Measurements from ENCODE around the gene PLXNA2. TPM values are rescaled to one million over a fixed set of nuclear protein-coding genes. Genes with fewer than 3 reads are reported as not detected.

Gene PLXNA2, protein sequence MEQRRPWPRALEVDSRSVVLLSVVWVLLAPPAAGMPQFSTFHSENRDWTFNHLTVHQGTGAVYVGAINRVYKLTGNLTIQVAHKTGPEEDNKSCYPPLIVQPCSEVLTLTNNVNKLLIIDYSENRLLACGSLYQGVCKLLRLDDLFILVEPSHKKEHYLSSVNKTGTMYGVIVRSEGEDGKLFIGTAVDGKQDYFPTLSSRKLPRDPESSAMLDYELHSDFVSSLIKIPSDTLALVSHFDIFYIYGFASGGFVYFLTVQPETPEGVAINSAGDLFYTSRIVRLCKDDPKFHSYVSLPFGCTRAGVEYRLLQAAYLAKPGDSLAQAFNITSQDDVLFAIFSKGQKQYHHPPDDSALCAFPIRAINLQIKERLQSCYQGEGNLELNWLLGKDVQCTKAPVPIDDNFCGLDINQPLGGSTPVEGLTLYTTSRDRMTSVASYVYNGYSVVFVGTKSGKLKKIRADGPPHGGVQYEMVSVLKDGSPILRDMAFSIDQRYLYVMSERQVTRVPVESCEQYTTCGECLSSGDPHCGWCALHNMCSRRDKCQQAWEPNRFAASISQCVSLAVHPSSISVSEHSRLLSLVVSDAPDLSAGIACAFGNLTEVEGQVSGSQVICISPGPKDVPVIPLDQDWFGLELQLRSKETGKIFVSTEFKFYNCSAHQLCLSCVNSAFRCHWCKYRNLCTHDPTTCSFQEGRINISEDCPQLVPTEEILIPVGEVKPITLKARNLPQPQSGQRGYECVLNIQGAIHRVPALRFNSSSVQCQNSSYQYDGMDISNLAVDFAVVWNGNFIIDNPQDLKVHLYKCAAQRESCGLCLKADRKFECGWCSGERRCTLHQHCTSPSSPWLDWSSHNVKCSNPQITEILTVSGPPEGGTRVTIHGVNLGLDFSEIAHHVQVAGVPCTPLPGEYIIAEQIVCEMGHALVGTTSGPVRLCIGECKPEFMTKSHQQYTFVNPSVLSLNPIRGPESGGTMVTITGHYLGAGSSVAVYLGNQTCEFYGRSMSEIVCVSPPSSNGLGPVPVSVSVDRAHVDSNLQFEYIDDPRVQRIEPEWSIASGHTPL (N-terminal part only)
- 10 to 100 TPM; 12.2 to 45.7 (median 21.8) TPM for total RNA-seq

DNA sequence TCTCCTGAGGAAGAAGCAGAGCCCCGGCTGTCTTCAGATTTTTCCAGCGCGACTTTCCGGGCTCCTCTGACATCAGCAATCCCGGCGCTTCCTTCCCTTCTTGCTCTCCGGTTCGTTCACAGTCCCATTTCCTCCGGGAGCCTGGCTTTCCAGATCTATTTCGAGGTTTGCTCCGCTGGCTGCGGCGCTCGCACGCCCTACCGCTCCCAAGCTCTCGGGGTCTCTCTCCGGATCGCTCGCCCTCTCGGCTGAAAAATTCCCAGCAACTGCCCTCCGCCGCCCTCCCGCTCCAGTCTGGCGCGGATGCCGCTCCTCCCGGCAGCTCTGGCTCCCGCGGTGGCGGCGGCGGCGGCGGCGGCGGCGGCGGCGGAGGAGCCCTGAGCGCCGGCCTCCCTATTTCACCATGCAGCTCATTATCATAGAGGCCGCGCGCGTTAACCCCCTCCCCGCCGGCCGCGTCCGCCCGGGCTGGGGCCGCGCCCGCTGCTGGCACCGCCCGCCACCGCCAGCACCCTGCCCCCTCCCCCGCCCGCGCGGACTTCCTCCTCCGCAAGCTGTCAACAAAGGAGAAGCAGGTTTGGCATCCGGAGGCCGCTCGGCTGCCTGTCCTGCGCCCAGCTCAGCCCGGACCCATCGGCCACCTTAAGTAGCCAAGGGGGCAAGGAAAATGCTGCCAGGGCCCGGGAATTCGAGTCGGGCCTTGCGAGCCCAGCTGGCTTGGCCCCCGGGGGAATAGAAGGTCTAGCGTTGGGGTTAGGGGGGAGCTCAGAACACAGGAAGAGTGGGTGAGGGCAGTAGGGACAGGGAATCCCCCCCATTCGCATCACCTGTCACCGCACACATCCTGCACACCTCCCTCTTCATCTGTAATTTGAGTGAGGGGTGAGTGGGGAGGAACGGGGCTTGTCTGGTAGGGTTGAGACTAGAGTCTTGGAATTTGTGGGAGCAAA is at the start of gene PLXNA2:
TSS of gene PLXNA2 (minus strand) at position 418 of the 950 bp plus-strand sequence. CDS start 26,462 bp downstream, outside the sequence.
- intact Hi-C loops (cut with DNase I), result loop anchor here (5.0 to 10.0 kb wide), 3 partner anchors 112 to 222 kb away; no protein-coding TSS in a partner anchor
- peak within 1 kb of the TSS; percentile 81 to 90 (median 84) for H3K27ac ChIP-seq
- WGBS, 2 donors, result 1 to 2% methylated on average over 43 to 49 of the region's 78 CpGs
- peak; percentile 84 to 85 for DNase-seq
- H3K4me1 ChIP-seq, result peaks cover 21 to 47% of the 10 kb centered on the region in 2 donors
- H3K9me3 ChIP-seq, result no peaks in the 10 kb centered on the region
- no peaks in the 10 kb centered on the region for H3K36me3 ChIP-seq
- TF ChIP-seq, protein P1, sequence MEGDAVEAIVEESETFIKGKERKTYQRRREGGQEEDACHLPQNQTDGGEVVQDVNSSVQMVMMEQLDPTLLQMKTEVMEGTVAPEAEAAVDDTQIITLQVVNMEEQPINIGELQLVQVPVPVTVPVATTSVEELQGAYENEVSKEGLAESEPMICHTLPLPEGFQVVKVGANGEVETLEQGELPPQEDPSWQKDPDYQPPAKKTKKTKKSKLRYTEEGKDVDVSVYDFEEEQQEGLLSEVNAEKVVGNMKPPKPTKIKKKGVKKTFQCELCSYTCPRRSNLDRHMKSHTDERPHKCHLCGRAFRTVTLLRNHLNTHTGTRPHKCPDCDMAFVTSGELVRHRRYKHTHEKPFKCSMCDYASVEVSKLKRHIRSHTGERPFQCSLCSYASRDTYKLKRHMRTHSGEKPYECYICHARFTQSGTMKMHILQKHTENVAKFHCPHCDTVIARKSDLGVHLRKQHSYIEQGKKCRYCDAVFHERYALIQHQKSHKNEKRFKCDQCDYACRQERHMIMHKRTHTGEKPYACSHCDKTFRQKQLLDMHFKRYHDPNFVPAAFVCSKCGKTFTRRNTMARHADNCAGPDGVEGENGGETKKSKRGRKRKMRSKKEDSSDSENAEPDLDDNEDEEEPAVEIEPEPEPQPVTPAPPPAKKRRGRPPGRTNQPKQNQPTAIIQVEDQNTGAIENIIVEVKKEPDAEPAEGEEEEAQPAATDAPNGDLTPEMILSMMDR (IDR thresholded peaks at IDR 0.05), result no peak
- peak; percentile 21 to 86 for TF ChIP-seq POLR2A (IDR thresholded peaks at IDR 0.05)
- H3K4me3 ChIP-seq (replicated peaks in 1 of 3), result peak within 1 kb of the TSS; percentile 54 to 90 (median 83)
- H3K27me3 ChIP-seq, result no peaks in the 10 kb centered on the region

DNA sequence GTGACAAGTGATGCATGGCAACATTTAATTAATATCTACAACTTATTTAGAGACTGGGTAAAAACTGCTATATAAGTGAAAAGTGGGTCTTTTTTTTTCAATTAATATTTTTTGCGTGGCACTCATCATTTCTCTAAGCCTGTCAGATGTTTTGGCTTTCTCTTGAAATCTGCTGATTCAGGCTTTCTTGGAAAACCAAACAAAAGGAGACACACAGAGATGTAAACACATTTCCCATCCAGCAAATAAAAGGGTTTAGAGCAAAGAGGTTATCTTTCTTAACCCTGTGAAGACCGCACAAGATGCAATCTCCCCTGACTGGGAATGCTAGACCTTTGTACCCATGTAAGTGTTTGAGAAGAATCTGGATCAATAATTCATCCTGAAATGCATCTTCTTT is 48.7 kb upstream of the PLXNA2 start:
- TF ChIP-seq, protein P1 (IDR thresholded peaks at IDR 0.05), result no peak
- TF ChIP-seq POLR2A (IDR thresholded peaks at IDR 0.05), result no peak
- Histone ChIP-seq H3K4me1 (no peaks in the 10 kb centered on the region), H3K9me3 (no peaks in the 10 kb centered on the region), H3K4me3 (replicated peaks in 1 of 3) (no peak overlapping the region), H3K27me3 (no peaks in the 10 kb centered on the region), H3K27ac (no peak overlapping the region), H3K36me3 (no peaks in the 10 kb centered on the region)
- intact Hi-C loops (cut with DNase I), result no loop called here
- 80 to 88% methylated on average over 2 of the region's 2 CpGs for WGBS, 2 donors
- DNase-seq, result no peak

DNA sequence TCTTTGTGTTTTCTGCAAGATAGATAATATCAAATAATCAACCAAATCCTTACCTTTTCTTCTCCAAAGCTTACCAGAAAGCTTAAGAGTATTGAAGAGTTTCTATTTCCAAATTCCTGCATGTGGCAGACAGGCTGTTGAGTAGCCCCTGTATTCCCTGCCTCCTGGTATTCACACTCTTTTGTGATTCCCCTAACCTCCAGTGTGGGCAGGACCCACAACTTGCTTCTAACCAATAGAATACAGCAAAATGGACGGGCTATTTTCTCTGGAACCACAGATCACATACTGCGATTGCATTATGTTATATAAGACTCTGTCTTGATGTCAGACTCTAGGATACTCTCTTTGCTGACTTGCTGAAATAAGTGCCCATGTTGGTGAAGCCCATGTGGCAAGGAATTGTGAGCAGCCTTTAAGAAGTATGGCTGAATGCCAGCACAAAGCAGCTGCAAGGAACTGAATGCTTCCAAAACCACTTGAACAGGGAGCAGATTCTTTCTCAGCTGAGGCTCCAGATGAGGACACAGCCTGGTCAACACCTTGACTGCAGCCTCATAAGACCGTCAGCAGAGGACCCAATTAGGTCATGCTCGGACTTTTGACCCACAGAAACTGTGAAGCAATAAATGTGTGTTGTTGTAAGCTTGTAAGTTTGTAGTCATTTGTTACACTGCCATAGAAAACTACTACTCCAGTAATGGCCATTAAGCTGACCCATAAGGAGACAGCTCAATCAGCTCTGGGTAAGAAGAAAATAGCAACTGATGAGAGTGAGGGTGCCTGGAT is 47.9 kb upstream of the PLXNA2 start:
- H3K9me3 ChIP-seq, result no peaks in the 10 kb centered on the region
- no peaks in the 10 kb centered on the region for H3K27me3 ChIP-seq
- WGBS, 2 donors, result 69 to 87% methylated on average over 4 of the region's 4 CpGs
- DNase-seq, result peak in 1 of 2 donors; percentile 6
- H3K4me1 ChIP-seq, result no peaks in the 10 kb centered on the region
- H3K27ac ChIP-seq, result no peak overlapping the region
- TF ChIP-seq, protein P1 (IDR thresholded peaks at IDR 0.05), result no peak
- TF ChIP-seq POLR2A (IDR thresholded peaks at IDR 0.05), result no peak
- no peaks in the 10 kb centered on the region for H3K36me3 ChIP-seq
- H3K4me3 ChIP-seq (replicated peaks in 1 of 3), result no peak overlapping the region
- intact Hi-C loops (cut with DNase I), result no loop called here

DNA sequence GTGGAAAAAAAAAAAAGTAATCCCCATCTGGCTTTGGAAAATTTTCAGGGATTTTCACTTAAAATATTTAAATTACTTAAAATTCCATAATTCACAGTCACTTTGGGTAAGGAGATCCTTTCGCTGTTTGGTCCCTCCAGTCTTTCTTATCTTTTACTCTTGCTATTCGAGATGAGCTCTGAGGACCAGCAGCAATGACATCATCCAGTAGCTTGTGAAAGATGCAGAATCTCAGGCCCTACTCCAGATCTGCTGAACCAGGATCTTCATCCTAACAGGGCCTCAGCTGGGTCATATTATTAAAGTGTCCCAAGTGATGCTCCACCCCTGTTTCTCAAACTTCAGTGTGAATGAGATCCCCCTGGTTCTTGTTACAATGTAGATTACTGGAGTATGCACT is 46.9 kb upstream of the PLXNA2 start:
- intact Hi-C loops (cut with DNase I), result no loop called here
- Histone ChIP-seq H3K27ac (no peak overlapping the region), H3K36me3 (no peaks in the 10 kb centered on the region), H3K9me3 (no peaks in the 10 kb centered on the region), H3K4me1 (no peaks in the 10 kb centered on the region), H3K27me3 (no peaks in the 10 kb centered on the region), H3K4me3 (replicated peaks in 1 of 3) (no peak overlapping the region)
- TF ChIP-seq POLR2A (IDR thresholded peaks at IDR 0.05), result no peak
- DNase-seq, result no peak
- WGBS, 2 donors, result 81 to 88% methylated on average over 2 of the region's 2 CpGs
